H1 (cell line): ENCODE results near the gene KCNK13. TPM values are rescaled to one million over a fixed set of nuclear protein-coding genes. Genes with fewer than 3 reads are reported as not detected.

Experiments
- CTCF ChIA-PET: fragments of 300-600 bp; sonication (Branson Sonifier 250); formaldehyde crosslinking; loops from one replicate; lab custom pipeline; 2021; ENCODE audit not compliant: partially characterized antibody; lab: Charles Lee
- POLR2A ChIA-PET: fragments of 300-600 bp; sonication (Branson Sonifier 250); formaldehyde crosslinking; loops from one replicate; lab custom pipeline; 2021; ENCODE audit warnings: inconsistent platforms; ENCODE audit not compliant: partially characterized antibody; lab: Charles Lee
- DNase-seq, 2 experiments: peaks; one replicate each; pipeline versions ENCODE4 v3.0.0 to v3.0.0-alpha.2; 2010 to 2022; ENCODE audit warnings: low spot score in 2 of 2, low read depth in 1 of 2, mixed read lengths in 1 of 2
- FAIRE-seq: peaks from 2 replicates; lab custom pipeline; 2011; peaks lifted over from hg19 to GRCh38; lab: Jason Lieb, UNC
- H2AFZ ChIP-seq: 2 replicates; pipeline ENCODE4 v1.8.1; 2012; ENCODE audit warnings: low read length, inconsistent platforms
- H2AK5ac ChIP-seq: 2 replicates; pipeline ENCODE4 v1.6.1; 2013; ENCODE audit warnings: low read depth, low read length
- H2BK120ac ChIP-seq: replicated peaks from 2 replicates; pipeline ENCODE3; 2013; ENCODE audit warnings: low read depth, low read length, inconsistent platforms
- H2BK12ac ChIP-seq: 2 replicates; pipeline ENCODE4 v1.6.1; 2013; ENCODE audit warnings: low read depth, low read length
- H2BK15ac ChIP-seq: 2 replicates; pipeline ENCODE4 v1.6.1; 2013; ENCODE audit warnings: low read length
- H2BK20ac ChIP-seq: 2 replicates; pipeline ENCODE4 v1.6.1; 2013; ENCODE audit warnings: low read length
- H2BK5ac ChIP-seq: 2 replicates; pipeline ENCODE4 v1.6.1; 2013; ENCODE audit warnings: low read depth, low read length
- H3K14ac ChIP-seq: 2 replicates; pipeline ENCODE4 v1.6.1; 2013; ENCODE audit warnings: inconsistent platforms; ENCODE audit not compliant: insufficient read length
- H3K18ac ChIP-seq: 2 replicates; pipeline ENCODE4 v1.6.1; 2013; ENCODE audit warnings: low read length; ENCODE audit errors: extremely low read depth
- H3K23ac ChIP-seq: 2 replicates; pipeline ENCODE4 v1.6.1; 2013; ENCODE audit warnings: inconsistent platforms; ENCODE audit not compliant: insufficient read length
- H3K23me2 ChIP-seq: 2 replicates; pipeline ENCODE4 v1.6.1; 2013; ENCODE audit warnings: low read depth, low read length
- H3K27ac ChIP-seq: 2 replicates; pipeline ENCODE4 v1.6.1; 2011; ENCODE audit warnings: low read depth, low read length, inconsistent platforms
- H3K27me3 ChIP-seq, 4 experiments: replicated peaks in 1 of 4; 1 replicate in 1 of 4; 2 replicates in 3 of 4; pipeline versions ENCODE4 v1.6.1 to v1.8.1; 2011 to 2013; ENCODE audit warnings: low read length in 3 of 4, mild to moderate bottlenecking in 3 of 4, inconsistent platforms in 2 of 4, mixed read lengths in 2 of 4, moderate library complexity in 1 of 4; ENCODE audit not compliant: control insufficient read depth in 3 of 4, insufficient read depth in 3 of 4; ENCODE audit errors: extremely low read depth in 1 of 4
- H3K36me3 ChIP-seq, 4 experiments: 2 replicates each; pipeline versions ENCODE4 v1.6.1 to v1.8.1; 2011 to 2013; ENCODE audit warnings: mild to moderate bottlenecking in 4 of 4, low read length in 3 of 4, moderate library complexity in 2 of 4, control low read depth in 1 of 4, inconsistent platforms in 1 of 4; ENCODE audit not compliant: insufficient read depth in 4 of 4, control insufficient read depth in 2 of 4
- H3K4ac ChIP-seq: replicated peaks from 2 replicates; pipeline ENCODE3; 2013; ENCODE audit warnings: low read length, low read depth, mixed read lengths, inconsistent platforms; ENCODE audit not compliant: insufficient read length
- H3K4me1 ChIP-seq, 4 experiments: replicated peaks in 1 of 4; 1 replicate in 1 of 4; 2 replicates in 3 of 4; pipeline versions ENCODE4 v1.6.1 to v1.8.1; 2011 to 2013; ENCODE audit warnings: low read length in 3 of 4, inconsistent platforms in 2 of 4, mixed read lengths in 1 of 4; ENCODE audit not compliant: insufficient read depth in 4 of 4, control insufficient read depth in 3 of 4
- H3K4me2 ChIP-seq, 2 experiments: 2 replicates each; pipeline versions ENCODE4 v1.6.1 to v1.8.1; 2011 to 2013; ENCODE audit warnings: low read depth in 2 of 2, low read length in 2 of 2, control low read depth in 1 of 2, inconsistent platforms in 1 of 2, mild to moderate bottlenecking in 1 of 2; ENCODE audit not compliant: insufficient read depth in 1 of 2
- H3K4me3 ChIP-seq, 4 experiments: fragments of 200-600, 300-600 bp in 1 of 4; sonication (generic), shearing (Covaris generic), sonication (Bioruptor Twin) in 1 of 4; 2 replicates each; pipeline versions ENCODE4 v1.5.1 to v1.8.1; 2011 to 2016; ENCODE audit warnings: low read length in 4 of 4, low read depth in 3 of 4, control low read depth in 2 of 4, inconsistent platforms in 2 of 4, mild to moderate bottlenecking in 2 of 4, mixed read lengths in 1 of 4, moderate library complexity in 1 of 4; ENCODE audit not compliant: insufficient read depth in 2 of 4; ENCODE audit errors: extremely low read depth in 1 of 4
- H3K56ac ChIP-seq: replicated peaks from 2 replicates; pipeline ENCODE3; 2013; ENCODE audit warnings: low read depth, mild to moderate bottlenecking, mixed read lengths, low read length, inconsistent platforms; ENCODE audit not compliant: insufficient read length
- H3K79me1 ChIP-seq: 2 replicates; pipeline ENCODE4 v1.6.1; 2013; ENCODE audit warnings: low read depth, low read length, control low read depth
- H3K79me2 ChIP-seq, 2 experiments: 2 replicates each; pipeline versions ENCODE4 v1.6.1 to v1.8.1; 2012 to 2013; ENCODE audit warnings: low read length in 2 of 2, mild to moderate bottlenecking in 2 of 2, inconsistent platforms in 1 of 2; ENCODE audit not compliant: insufficient read depth in 2 of 2, control insufficient read depth in 1 of 2
- H3K9ac ChIP-seq, 4 experiments: replicated peaks in 1 of 4; 1 replicate in 1 of 4; 2 replicates in 3 of 4; pipeline versions ENCODE4 v1.6.1 to v1.8.1; 2011 to 2013; ENCODE audit warnings: low read depth in 3 of 4, low read length in 3 of 4, control low read depth in 2 of 4, mild to moderate bottlenecking in 2 of 4, moderate library complexity in 2 of 4, inconsistent platforms in 1 of 4; ENCODE audit errors: extremely low read depth in 1 of 4
- H3K9me3 ChIP-seq, 2 experiments: 2 replicates each; pipeline versions ENCODE4 v1.6.1 to v1.8.1; 2012 to 2013; ENCODE audit warnings: mild to moderate bottlenecking in 2 of 2, moderate library complexity in 2 of 2, control low read depth in 1 of 2, inconsistent platforms in 1 of 2, low read depth in 1 of 2, low read length in 1 of 2, mixed read lengths in 1 of 2; ENCODE audit not compliant: insufficient read depth in 2 of 2
- H4K20me1 ChIP-seq, 2 experiments: replicated peaks in 1 of 2; 2 replicates each; pipeline versions ENCODE3 to v1.8.1; 2011 to 2013; ENCODE audit warnings: inconsistent platforms in 2 of 2, low read length in 2 of 2, mild to moderate bottlenecking in 1 of 2; ENCODE audit not compliant: insufficient read depth in 2 of 2, control insufficient read depth in 1 of 2
- H4K5ac ChIP-seq: 2 replicates; pipeline ENCODE4 v1.6.1; 2013; ENCODE audit warnings: low read length, low read depth, mixed read lengths, inconsistent platforms; ENCODE audit not compliant: insufficient read length
- H4K8ac ChIP-seq: 2 replicates; pipeline ENCODE4 v1.8.0; 2013; ENCODE audit warnings: mild to moderate bottlenecking, moderate library complexity, low read length, inconsistent platforms; ENCODE audit not compliant: insufficient read depth; ENCODE audit errors: extremely low read depth
- H4K91ac ChIP-seq: replicated peaks from 2 replicates; pipeline ENCODE3; 2013; ENCODE audit warnings: low read length, mixed read lengths, inconsistent platforms; ENCODE audit not compliant: insufficient read length
- WGBS, 2 experiments: shearing (Covaris generic) in 1 of 2; methylation state at CpG; one replicate each; pipeline versions ENCODE4 v1.1.6 to v1.1.7; 2013 to 2015; ENCODE audit warnings: low lambda C conversion rate in 2 of 2, mixed read lengths in 2 of 2, inconsistent platforms in 1 of 2, low coverage in 1 of 2, missing lambda C conversion rate in 1 of 2; ENCODE audit not compliant: insufficient replicate concordance in 2 of 2, insufficient coverage in 1 of 2, insufficient read length in 1 of 2; ENCODE audit errors: extremely low coverage in 1 of 2, missing lambda C conversion rate in 1 of 2; 5-methylcytosine and 5-hydroxymethylcytosine counted together
- polyA plus RNA-seq, 7 experiments: library from polyadenylated mRNA; depleted of rRNA in 3 of 7; stranded (reverse) in 5 of 7; unstranded in 2 of 7; fragments of >200 nt in 5 of 7; fragments of 200-250 nt in 2 of 7; gene quantifications; 1 replicate in 5 of 7; 2 replicates in 1 of 7; 4 replicates in 1 of 7; pipeline versions ENCODE4 v1.2.1 to v1.2.3, GENCODE V29; 2011 to 2013; ENCODE audit warnings: missing spikeins in 2 of 7, mixed read lengths in 2 of 7
- total RNA-seq: library from RNA; stranded (reverse); fragmentation: NEBNext Ultra II Directional; extraction: Animal tissue kit (Norgen Biotek cat#: 25700); gene quantifications from 2 replicates; pipeline ENCODE4 v1.2.1, GENCODE V29; 2021

The KCNK13 gene
- total and polyA plus RNA-seq, 2 of the 8 experiments (the other 6 are each of a cell fraction or from before 2014, with no cell fraction given) = 0.39 to 0.48 TPM

GRCh38 chr14:90053044-90053443 is 8.8 kb upstream of the KCNK13 start:
- Histone ChIP-seq H2BK20ac (no peak overlapping the region), H3K56ac (no peak overlapping the region), H2BK15ac (no peak overlapping the region), H2AK5ac (no peak overlapping the region), H3K9me3 (no peaks in the 10 kb centered on the region), H2AFZ (no peak overlapping the region), H2BK12ac (no peak overlapping the region), H3K4me1 (no peaks in the 10 kb centered on the region), H4K91ac (no peak overlapping the region), H3K4ac (no peak overlapping the region), H3K23ac (no peak overlapping the region), H4K20me1 (no peaks in the 10 kb centered on the region), H3K27me3 (no peaks in the 10 kb centered on the region), H3K79me2 (no peaks in the 10 kb centered on the region), H3K14ac (no peak overlapping the region), H3K23me2 (no peaks in the 10 kb centered on the region), H4K8ac (no peak overlapping the region), H3K4me3 (no peak overlapping the region), H2BK5ac (no peak overlapping the region), H2BK120ac (no peak overlapping the region), H3K36me3 (no peaks in the 10 kb centered on the region), H4K5ac (no peak overlapping the region), H3K27ac (no peak overlapping the region), H3K79me1 (no peaks in the 10 kb centered on the region), H3K9ac (no peak overlapping the region), H3K18ac (no peak overlapping the region), H3K4me2 (no peak overlapping the region)
- FAIRE-seq (no peak), DNase-seq (no peak)
- 87% methylated on average over 2 of the region's 2 CpGs; no CpG with 5 or more reads in 1 of the 2 experiments for WGBS, 2 experiments
- ChIA-PET CTCF (interaction anchor here (0.5 to 2.2 kb wide), 3 partner anchors 17 to 80 kb away, joined by 3 to 5 read pairs (median 3); no protein-coding TSS in a partner anchor), POLR2A (no interaction called here)
